GM19452 (cell line): ENCODE data around the gene CCT5.
"Not testable (repeated sequence)": the region's sequence is repeated elsewhere in the genome, so short reads cannot be mapped to it uniquely, and the experiment has no call there.

Experiments used
- ATAC-seq: cut with Tn5 transposase; IDR thresholded peaks from one replicate; pipeline ENCODE4 v1.9.1; 2021; ENCODE audit not compliant: unreplicated experiment

Gene CCT5

GRCh38 chr5:10244342-10244944 is 5.6 kb upstream of the CCT5 start:
- ATAC-seq, result no peak

- no peak for ATAC-seq
These were observed 3.3 kb upstream of the CCT5 start for GRCh38 chr5:10246761-10247160.

- not testable (repeated sequence) for ATAC-seq
These were observed 2.9 kb upstream of the CCT5 start for GRCh38 chr5:10247217-10247616.

- peak; percentile 3 for ATAC-seq
These were observed 1.5 kb upstream of the CCT5 start for GRCh38 chr5:10248378-10249260.

GRCh38 chr5:10250806-10251276 is 761 bp downstream of the CCT5 start:
- ATAC-seq, result peak; percentile 3

- no peak for ATAC-seq
These were observed 1.3 kb downstream of the CCT5 start for GRCh38 chr5:10251405-10251804.

GRCh38 chr5:10253390-10253789 is 3.3 kb downstream of the CCT5 start:
- no peak for ATAC-seq

- ATAC-seq, result no peak
These were observed 4.6 kb downstream of the CCT5 start for GRCh38 chr5:10254686-10255085.

GRCh38 chr5:10257870-10258269 is 7.8 kb downstream of the CCT5 start:
- ATAC-seq, result no peak

- ATAC-seq, result no peak
These were observed 9.8 kb downstream of the CCT5 start for GRCh38 chr5:10259899-10260298.

- ATAC-seq, result no peak
These were observed 11.0 kb downstream of the CCT5 start for GRCh38 chr5:10261065-10261464.

- no peak for ATAC-seq
These were observed 12.2 kb downstream of the CCT5 start for GRCh38 chr5:10262121-10262774.

- no peak for ATAC-seq
These were observed 12.9 kb downstream of the CCT5 start for GRCh38 chr5:10262995-10263394.

- ATAC-seq, result no peak
These were observed 14.5 kb downstream of the CCT5 start for GRCh38 chr5:10264604-10265003.

GRCh38 chr5:10265245-10266109 is 15.4 kb downstream of the CCT5 start:
- no peak for ATAC-seq

- ATAC-seq, result no peak
These were observed 16.1 kb downstream of the CCT5 start for GRCh38 chr5:10266137-10266536.

GRCh38 chr5:10266839-10267238 is 16.8 kb downstream of the CCT5 start:
- no peak for ATAC-seq

GRCh38 chr5:10268100-10268499 is 18.0 kb downstream of the CCT5 start:
- ATAC-seq, result no peak

- no peak for ATAC-seq
These were observed 22.2 kb downstream of the CCT5 start for GRCh38 chr5:10272053-10272874.

- not testable (repeated sequence) for ATAC-seq
These were observed 22.8 kb downstream of the CCT5 start for GRCh38 chr5:10272875-10273209.
